Measurements from ENCODE around the gene IFT25.
"Not testable (repeated sequence)": the region's sequence is repeated elsewhere in the genome, so short reads cannot be mapped to it uniquely, and the experiment has no call there.

Gene IFT25

DNA sequence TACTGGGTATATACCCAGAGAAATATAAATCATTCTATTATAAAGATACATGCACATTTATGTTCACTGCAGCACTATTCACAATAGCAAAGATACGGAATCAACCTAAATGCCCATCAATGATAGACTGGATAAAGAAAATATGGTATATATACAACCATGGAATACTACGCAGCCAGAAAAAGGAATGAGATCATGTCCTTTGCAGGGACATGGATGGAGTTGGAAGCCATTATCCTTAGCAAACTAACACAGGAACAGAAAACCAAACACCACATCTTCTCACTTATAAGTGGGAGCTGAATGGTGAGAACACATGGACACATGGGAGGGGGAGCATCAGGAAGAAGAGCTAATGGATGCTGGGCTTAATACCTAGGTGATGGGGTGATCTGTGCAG lies 63.6 kb downstream of the IFT25 start:
- not testable (repeated sequence) for DNase-seq

DNA sequence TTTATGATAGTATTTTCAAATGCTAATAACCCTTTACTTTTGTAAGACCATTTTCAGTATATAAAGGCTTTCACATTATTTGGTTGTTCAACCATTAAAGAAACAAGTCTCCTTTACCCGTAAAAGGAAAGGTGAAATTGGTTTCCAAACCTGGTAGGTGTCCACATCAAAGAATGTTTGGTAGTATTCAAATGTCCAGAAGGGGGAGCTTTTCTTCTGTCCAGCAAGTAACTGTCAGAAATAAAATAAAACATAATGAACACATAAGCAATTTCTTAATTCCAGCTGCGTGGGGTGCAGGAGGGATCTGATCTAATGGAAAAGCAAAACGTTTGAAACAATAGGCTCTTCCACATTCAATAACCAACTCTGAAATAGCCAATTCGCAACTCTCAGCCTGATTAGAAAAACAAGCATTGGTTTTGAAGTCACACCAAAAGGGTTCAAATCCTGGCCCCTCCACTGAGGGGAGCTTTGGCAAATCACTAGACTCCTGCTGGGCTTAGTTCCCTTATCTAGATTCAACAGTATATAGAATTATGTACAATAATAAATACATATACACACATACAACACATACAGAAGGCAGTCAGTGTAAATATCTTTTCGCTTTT lies 66.9 kb downstream of the IFT25 start:
- DNase-seq = peak; percentile 60

DNA sequence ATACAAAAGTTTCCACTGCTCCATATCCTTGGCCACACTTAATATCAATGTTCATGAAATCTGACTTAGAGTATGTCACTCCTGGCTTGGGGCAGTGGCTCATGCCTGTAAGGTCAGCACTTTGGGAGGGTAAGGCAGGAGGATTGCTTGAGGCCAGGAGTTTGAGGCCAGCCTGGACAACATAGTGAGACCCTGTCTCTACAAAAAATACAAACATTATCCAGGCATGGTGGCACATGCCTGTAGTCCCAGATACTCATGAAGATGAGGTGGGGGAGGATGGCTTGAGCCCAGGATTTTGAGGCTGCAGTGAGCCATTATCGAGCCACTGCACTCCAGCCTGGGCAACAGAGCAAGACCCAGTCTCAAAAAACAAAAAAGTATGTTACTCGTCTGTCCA lies 70.3 kb downstream of the IFT25 start:
- DNase-seq = not testable (repeated sequence)

GRCh38 chr1:53871773-53872484 lies 73.6 kb downstream of the IFT25 start:
- DNase-seq = no peak

All from NCI-H1105 (cell line).